ENCODE results near the gene PSMC2. TPM values are rescaled to one million over a fixed set of nuclear protein-coding genes. Genes with fewer than 3 reads are reported as not detected.

PSMC2 gene
- total RNA-seq, 4 donors from 2014 or later, result 84.3 to 106 (median 97.3) TPM

DNA sequence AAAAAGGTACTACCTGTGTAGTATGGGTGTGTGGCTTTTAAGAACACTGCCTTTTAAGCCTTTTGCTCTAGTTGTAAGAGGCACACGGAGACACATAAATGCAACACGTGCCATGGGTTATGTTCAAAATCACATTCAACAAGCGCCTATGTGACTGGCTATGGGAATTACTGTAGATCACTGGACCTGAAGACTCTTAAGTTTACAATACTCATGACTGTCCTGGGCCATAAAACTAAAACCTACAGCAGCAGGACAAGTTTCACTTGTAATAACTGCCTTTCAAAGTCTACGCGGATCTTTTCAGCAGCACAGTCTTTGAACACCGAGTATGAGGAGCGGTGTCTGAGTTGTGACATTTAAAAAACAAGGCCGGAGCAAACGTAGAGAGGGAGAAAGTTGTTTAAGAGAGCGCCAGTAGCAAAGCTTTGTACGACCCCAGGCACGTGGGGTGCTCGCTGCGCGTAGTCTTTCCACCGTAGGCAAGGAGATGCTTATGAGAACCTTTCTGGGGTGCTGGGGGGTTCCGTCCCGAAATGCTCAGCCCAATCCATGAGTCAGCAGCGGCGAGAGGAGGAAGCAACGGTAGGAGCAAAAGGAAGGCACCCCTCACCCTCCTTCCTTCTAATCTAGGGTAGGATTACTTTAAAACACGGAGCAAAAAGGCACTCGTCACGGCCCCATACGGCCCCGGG, 3.5 kb upstream of the PSMC2 start:
- ATAC-seq (ENCODE audit: low FRiP score), result peak; percentile 69

DNA sequence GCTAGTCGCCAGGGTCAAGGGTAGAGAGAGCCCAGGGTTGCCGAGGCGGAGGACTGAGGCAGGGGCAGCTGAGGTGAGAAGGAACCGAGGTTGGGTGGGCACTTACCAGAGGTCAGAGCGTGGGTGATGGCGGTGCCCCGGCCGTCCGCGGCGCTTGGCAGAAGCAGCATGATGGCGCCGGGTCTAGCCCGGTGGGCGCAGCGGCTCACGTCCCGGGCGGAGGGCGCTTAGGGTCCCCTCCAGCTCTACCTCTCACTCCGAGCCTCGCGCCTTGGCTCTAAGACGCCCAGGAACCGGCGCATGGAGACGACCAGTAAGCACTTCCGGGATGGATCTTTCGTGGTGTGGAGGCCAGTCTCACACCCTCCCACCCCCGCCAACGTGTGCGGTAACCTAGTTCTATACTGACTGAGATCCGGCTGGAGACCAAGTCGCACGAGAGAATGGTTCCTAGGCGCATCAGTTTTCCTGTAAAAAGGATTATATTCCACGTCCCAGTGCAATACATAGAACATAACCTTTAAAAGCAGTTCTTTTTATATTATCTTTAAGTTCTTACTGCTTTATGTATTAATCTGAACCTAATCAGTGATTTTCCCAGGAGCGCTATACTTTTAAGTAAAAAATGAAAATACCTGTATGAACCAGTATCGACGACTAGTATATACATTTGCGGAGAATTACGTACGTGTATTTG, 2.8 kb upstream of the PSMC2 start, which contains the start of gene DNAJC2:
Gene DNAJC2 (minus strand): TSS at position 315 of the 697 bp plus-strand sequence. CDS start 145 bp downstream, at position 170.
- peak; percentile 48 for DNase-seq (ENCODE audit: low spot score)
- TF ChIP-seq, protein P1, sequence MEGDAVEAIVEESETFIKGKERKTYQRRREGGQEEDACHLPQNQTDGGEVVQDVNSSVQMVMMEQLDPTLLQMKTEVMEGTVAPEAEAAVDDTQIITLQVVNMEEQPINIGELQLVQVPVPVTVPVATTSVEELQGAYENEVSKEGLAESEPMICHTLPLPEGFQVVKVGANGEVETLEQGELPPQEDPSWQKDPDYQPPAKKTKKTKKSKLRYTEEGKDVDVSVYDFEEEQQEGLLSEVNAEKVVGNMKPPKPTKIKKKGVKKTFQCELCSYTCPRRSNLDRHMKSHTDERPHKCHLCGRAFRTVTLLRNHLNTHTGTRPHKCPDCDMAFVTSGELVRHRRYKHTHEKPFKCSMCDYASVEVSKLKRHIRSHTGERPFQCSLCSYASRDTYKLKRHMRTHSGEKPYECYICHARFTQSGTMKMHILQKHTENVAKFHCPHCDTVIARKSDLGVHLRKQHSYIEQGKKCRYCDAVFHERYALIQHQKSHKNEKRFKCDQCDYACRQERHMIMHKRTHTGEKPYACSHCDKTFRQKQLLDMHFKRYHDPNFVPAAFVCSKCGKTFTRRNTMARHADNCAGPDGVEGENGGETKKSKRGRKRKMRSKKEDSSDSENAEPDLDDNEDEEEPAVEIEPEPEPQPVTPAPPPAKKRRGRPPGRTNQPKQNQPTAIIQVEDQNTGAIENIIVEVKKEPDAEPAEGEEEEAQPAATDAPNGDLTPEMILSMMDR (IDR thresholded peaks at IDR 0.05), result no peak
- ATAC-seq (ENCODE audit: low FRiP score), result peak; percentile 92

More for the DNA sequence above, 3.5 kb upstream of the PSMC2 start:
- TF ChIP-seq, protein P1 (IDR thresholded peaks at IDR 0.05), result no peak
- DNase-seq (ENCODE audit: low spot score), result peak; percentile 26

DNA sequence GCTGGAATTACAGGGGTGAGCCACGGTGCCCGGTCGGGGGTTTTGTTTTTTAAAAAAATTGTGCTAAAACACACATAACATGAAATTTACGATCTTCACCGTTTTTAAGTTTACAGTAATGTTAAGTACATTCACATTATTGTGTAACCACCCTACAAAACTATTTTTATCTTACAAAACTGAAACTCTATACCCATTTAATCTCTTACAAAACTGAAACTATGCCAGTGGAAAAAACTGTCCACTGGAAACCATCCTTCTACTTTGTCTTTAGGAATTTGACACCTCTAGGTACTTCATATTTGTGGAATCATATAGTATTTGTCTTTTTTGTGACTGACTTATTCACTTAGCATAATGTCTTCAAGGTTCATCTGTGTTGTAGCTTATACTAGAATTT, 1.0 kb upstream of the PSMC2 start:
- no peak for ATAC-seq (ENCODE audit: low FRiP score)
- DNase-seq (ENCODE audit: low spot score), result no peak
- TF ChIP-seq, protein P1 (IDR thresholded peaks at IDR 0.05), result no peak

DNA sequence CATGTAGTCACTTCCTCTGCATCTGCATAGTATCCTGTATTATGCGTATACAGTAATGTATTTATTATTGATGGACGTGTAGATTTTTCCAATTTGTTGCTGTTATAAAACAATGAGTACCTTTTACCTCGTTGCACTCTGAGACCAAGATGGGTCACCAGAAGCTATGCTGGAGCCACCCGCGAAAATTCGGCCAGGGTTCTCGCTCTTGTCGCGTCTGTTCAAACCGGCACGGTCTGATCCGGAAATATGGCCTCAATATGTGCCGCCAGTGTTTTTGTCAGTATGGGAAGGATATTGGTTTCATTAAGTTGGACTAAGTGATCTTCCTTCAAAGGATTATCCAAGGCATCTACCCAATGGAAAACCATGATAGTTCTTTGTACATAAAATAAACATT, 1.0 kb downstream of the PSMC2 start:
- DNase-seq (ENCODE audit: low spot score) (no peak), ATAC-seq (ENCODE audit: low FRiP score) (no peak)
- TF ChIP-seq, protein P1 (IDR thresholded peaks at IDR 0.05), result no peak

DNA sequence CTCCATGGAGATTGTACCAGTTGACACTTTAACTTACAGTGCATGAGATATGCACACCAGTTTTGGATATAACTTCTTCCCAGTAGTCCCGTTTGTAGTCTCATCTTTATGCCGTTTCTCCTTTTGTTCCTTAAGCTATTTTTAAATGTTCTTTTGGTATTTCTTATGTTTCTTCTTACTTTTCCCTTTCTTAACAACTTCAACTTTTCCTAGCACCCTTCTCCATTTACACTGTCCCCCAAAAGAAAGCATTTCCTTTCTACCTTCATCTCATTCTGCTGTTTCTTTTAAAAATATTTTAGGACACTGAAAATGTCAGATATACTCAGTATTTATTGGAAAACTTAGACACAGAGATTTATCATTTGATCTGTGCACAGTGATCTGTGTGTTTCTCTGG, 1.5 kb downstream of the PSMC2 start:
- DNase-seq (ENCODE audit: low spot score) (no peak), ATAC-seq (ENCODE audit: low FRiP score) (no peak)
- TF ChIP-seq, protein P1 (IDR thresholded peaks at IDR 0.05), result no peak

DNA sequence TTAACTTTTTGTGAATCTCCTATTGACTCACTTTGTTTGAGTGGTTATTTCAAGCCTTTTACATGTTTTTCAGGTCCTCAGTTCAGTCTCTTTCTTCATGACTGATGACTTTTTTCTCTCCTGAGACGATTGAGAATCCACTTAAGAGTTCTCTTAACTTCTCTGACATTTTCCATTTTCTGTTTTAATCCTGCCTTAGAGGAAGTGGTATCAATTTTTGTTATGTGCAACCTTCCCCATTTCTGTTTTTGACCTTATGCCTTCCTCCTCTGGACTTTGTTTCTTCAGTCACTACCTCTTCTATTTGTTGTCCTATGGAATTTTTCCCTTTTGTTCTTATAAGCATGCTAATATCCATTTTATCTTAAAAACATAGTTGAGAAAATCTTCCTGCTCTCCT, 2.4 kb downstream of the PSMC2 start:
- DNase-seq (ENCODE audit: low spot score) (no peak), ATAC-seq (ENCODE audit: low FRiP score) (no peak)
- TF ChIP-seq, protein P1 (IDR thresholded peaks at IDR 0.05), result no peak

Measured in omental fat pad (tissue), 4 donors.